ENCODE measurements around the gene LDLRAP1.
"Not testable (repeated sequence)": the region's sequence is repeated elsewhere in the genome, so short reads cannot be mapped to it uniquely, and the experiment has no call there.

The LDLRAP1 gene

DNA sequence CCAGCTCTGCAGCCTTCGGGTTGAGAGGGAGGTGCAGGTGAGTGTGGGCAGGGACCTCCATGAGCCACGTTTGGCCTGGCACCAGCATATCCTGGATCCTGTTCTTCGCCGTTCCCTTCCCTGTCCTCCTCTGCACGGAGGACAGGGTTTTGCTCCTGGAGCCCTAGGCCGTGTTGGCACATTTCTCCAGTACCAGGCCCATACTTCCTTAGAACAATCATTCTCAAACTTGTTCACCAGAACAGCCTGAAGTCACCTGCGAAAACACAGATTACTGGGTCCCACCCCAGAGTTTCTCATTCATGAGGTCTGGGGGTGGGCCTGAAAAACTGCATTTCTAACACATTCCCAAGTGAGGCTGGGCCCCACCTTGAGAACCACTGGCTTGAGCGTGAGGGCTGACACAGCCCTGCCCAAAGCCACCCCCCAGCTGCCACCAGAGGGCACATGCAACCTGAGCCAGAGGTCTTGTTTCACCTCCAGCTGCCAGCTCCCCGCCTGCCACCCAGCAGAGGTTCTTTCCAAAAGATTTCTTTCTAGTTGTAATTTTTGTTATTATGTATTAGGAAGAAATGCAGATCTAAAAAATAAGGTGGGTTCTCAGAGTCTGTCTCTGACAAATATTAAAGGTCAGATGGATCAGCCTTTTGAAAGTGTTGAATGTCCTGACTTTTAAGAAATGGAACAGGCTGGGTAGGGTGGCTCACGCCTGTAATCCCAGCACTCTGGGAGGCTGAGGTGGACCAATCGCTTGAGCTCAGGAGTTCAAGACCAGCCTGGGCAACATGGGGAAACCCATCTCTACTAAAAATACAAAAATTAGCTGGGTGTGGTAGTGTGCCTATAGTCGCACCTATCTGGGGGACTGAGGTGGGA is 39.6 kb upstream of the LDLRAP1 start:
- Histone ChIP-seq H3K27me3 (no peaks in the 10 kb centered on the region), H3K4me3 (ENCODE audit: low read depth, low read length) (no peak overlapping the region), H3K9me3 (no peaks in the 10 kb centered on the region), H3K36me3 (peaks cover 3% of the 10 kb centered on the region; the same call in 1 of the 2 replicates), H3K4me1 (no peaks in the 10 kb centered on the region)
- TF ChIP-seq, protein P1, sequence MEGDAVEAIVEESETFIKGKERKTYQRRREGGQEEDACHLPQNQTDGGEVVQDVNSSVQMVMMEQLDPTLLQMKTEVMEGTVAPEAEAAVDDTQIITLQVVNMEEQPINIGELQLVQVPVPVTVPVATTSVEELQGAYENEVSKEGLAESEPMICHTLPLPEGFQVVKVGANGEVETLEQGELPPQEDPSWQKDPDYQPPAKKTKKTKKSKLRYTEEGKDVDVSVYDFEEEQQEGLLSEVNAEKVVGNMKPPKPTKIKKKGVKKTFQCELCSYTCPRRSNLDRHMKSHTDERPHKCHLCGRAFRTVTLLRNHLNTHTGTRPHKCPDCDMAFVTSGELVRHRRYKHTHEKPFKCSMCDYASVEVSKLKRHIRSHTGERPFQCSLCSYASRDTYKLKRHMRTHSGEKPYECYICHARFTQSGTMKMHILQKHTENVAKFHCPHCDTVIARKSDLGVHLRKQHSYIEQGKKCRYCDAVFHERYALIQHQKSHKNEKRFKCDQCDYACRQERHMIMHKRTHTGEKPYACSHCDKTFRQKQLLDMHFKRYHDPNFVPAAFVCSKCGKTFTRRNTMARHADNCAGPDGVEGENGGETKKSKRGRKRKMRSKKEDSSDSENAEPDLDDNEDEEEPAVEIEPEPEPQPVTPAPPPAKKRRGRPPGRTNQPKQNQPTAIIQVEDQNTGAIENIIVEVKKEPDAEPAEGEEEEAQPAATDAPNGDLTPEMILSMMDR (IDR thresholded peaks at IDR 0.05; ENCODE audit: low read depth, low read length): peak; percentile 45
- peak; percentile 33 for DNase-seq

DNA sequence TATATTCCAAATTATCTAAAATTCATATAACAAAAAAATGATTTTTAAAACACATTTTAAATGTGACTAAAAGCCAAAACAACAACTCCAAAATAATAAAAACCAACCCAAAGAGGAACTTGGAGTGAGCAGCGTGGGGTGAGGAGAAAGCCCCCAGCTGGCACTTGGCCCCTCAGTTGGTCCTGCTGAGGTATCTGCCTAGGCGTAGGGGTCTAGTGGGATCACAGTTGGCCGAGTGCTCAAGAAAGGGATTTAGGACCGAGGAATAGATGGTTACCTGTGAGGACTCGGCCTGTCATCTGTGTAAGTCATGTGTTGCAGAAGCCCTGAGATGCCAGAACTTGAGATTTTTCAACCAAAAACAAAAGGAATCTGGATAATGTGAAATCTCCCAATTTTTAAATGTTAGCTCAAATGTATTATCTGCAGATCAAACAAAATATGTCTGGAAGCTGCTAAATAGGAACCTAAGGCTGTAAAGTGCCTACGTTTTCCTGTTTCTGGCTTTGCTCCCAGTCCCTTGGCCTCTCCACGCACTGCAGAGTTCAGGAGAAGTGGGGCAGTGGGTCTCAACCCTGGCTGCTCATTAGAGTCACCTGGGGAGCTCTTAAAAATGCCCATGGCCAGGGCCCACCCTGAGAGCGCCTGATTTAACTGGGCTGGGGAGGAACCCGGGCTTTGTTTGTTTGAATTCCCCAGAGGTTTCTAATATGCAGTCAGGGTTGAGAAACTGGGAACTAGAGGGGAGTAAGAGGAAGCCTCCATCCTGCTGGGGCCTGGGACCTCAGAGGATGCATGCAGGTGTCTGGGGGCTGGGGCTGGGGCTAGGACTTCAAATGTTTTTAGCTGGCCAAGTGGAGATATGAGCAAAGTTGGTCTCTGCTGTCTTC is 38.5 kb upstream of the LDLRAP1 start:
- Histone ChIP-seq H3K36me3 (peaks cover 3% of the 10 kb centered on the region; the same call in 1 of the 2 replicates), H3K27me3 (no peaks in the 10 kb centered on the region), H3K4me1 (no peaks in the 10 kb centered on the region), H3K9me3 (no peaks in the 10 kb centered on the region), H3K4me3 (ENCODE audit: low read depth, low read length) (no peak overlapping the region)
- TF ChIP-seq, protein P1 (IDR thresholded peaks at IDR 0.05; ENCODE audit: low read depth, low read length): no peak
- DNase-seq: no peak

DNA sequence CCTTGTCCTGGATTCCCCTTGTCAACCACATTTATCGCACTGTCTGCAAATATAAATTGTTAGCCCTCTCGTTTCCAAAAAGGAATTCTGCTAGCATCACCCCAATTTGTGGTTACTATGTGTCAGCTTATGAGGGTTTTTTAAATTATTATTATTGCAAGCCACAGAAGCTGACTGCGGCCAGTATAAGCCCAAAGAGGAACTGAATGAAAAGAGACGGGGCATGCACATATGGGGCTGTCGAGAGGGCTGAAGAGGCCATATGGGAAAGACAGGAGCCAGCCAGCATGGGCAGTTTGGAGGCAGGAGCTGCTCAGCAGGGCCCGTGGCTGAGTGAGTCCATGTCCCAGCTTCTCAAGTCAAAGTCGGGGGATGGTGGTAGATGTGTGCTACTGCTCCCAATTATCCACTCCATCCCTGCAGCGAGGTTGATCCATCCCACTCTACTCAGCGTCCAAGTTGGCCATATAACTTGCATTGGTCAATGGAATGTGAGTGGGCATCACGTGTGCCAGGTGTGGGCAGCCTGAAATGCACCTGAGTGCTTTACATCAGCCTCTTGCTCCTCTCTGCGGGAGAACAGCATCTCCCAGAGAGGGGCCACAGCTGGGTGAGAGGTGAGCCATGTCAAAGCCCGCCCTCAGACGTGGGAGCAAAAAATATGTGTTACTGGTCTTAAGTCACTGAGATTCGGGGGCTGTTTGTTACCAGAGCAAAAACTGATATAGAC is 37.6 kb upstream of the LDLRAP1 start:
- H3K9me3 ChIP-seq: no peaks in the 10 kb centered on the region
- H3K27me3 ChIP-seq: no peaks in the 10 kb centered on the region
- H3K36me3 ChIP-seq: peaks cover 3% of the 10 kb centered on the region; the same call in 1 of the 2 replicates
- no peak overlapping the region for H3K4me3 ChIP-seq (ENCODE audit: low read depth, low read length)
- H3K4me1 ChIP-seq: no peaks in the 10 kb centered on the region
- DNase-seq: no peak
- TF ChIP-seq, protein P1 (IDR thresholded peaks at IDR 0.05; ENCODE audit: low read depth, low read length): no peak

DNA sequence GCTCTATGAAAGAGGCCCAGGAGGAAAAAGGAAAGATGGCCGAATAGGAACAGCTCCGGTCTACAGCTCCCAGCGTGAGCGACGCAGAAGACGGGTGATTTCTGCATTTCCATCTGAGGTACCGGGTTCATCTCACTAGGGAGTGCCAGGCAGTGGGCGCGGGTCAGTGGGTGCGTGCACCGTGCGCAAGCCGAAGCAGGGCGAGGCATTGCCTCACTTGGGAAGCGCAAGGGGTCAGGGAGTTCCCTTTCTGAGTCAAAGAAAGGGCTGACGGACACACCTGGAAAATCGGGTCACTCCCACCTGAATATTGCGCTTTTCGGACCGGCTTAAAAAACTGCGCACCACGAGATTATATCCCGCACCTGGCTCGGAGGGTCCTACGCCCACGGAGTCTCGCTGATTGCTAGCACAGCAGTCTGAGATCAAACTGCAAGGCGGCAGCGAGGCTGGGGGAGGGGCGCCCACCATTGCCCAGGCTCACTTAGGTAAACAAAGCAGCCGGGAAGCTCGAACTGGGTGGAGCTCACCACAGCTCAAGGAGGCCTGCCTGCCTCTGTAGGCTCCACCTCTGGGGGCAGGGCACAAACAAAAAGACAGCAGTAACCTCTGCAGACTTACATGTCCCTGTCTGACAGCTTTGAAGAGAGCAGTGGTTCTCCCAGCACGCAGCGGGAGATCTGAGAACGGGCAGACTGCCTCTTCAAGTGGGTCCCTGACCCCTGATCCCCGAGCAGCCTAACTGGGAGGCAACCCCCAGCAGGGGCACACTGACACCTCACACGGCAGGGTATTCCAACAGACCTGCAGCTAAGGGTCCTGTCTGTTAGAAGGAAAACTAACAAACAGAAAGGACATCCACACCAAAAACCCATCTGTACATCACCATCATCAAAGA is 36.6 kb upstream of the LDLRAP1 start:
- DNase-seq; H3K4me1 ChIP-seq; H3K9me3 ChIP-seq; H3K36me3 ChIP-seq; H3K4me3 ChIP-seq (ENCODE audit: low read depth, low read length); H3K27me3 ChIP-seq: not testable (repeated sequence)

DNA sequence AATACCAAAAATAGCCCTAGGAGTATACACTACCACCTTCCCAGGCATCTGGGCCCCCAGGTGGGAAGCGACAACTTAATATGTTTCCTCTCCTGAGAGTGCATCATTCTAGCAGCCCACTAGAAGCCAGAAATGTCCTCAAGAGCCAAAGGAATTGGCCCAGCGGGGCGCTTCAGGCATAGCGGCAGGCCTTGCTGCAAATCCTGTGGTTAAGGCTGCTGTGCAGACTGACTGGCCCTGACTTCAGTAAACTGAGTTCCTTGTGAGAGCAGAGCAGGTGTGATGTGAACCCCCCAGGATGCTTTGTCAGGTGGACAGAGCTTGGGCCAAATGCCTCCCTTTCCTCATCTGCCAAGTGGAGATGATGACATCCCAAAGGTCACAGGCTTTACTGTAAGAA is 29.7 kb upstream of the LDLRAP1 start:
- H3K4me1 ChIP-seq: no peaks in the 10 kb centered on the region
- no peak overlapping the region for H3K4me3 ChIP-seq (ENCODE audit: low read depth, low read length)
- no peaks in the 10 kb centered on the region for H3K27me3 ChIP-seq
- H3K36me3 ChIP-seq: no peaks in the 10 kb centered on the region
- DNase-seq: no peak
- H3K9me3 ChIP-seq: no peaks in the 10 kb centered on the region
- TF ChIP-seq, protein P1 (IDR thresholded peaks at IDR 0.05; ENCODE audit: low read depth, low read length): no peak
